Epithelial cell of esophagus (primary cell): Measurements from ENCODE around the gene RORB.
"Not testable (repeated sequence)": the region's sequence is repeated elsewhere in the genome, so short reads cannot be mapped to it uniquely, and the experiment has no call there.

ENCODE experiments used
- DNase-seq: peaks from one replicate; pipeline ENCODE4 v3.0.0; 2010; ENCODE audit warnings: low read depth
- H3K4me3 ChIP-seq: 2 replicates; pipeline ENCODE4 v1.5.1; 2011; ENCODE audit warnings: mild to moderate bottlenecking, low read length, control low read depth
- TF ChIP-seq, protein P1 (sequence below): IDR thresholded peaks from 2 replicates; pipeline ENCODE4 v1.5.1; 2011; ENCODE audit warnings: low read depth, mild to moderate bottlenecking, low read length, control low read depth, inconsistent platforms; ENCODE audit not compliant: insufficient read depth; ENCODE audit errors: missing control alignments

Gene RORB

DNA sequence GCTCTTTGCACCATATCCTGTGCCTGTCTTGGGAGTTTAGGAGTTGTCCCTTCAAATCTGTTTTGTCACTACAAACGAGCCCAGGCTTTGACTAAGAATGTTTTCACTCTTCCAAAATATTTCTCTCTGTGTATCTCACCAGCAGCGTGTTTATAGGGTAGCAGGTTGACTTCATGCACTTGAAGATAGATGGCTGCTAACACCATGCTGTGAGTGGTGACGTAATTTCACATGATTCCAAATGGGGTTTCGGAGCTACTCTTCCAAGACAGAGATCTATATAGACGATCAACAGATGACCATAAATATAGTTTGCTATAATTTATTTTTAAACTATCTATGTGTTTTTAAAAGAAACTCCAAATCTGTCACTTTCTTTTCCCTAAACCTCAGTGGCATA, 30.6 kb downstream of the RORB start:
- TF ChIP-seq, protein P1, sequence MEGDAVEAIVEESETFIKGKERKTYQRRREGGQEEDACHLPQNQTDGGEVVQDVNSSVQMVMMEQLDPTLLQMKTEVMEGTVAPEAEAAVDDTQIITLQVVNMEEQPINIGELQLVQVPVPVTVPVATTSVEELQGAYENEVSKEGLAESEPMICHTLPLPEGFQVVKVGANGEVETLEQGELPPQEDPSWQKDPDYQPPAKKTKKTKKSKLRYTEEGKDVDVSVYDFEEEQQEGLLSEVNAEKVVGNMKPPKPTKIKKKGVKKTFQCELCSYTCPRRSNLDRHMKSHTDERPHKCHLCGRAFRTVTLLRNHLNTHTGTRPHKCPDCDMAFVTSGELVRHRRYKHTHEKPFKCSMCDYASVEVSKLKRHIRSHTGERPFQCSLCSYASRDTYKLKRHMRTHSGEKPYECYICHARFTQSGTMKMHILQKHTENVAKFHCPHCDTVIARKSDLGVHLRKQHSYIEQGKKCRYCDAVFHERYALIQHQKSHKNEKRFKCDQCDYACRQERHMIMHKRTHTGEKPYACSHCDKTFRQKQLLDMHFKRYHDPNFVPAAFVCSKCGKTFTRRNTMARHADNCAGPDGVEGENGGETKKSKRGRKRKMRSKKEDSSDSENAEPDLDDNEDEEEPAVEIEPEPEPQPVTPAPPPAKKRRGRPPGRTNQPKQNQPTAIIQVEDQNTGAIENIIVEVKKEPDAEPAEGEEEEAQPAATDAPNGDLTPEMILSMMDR = no peak
- DNase-seq = no peak

DNA sequence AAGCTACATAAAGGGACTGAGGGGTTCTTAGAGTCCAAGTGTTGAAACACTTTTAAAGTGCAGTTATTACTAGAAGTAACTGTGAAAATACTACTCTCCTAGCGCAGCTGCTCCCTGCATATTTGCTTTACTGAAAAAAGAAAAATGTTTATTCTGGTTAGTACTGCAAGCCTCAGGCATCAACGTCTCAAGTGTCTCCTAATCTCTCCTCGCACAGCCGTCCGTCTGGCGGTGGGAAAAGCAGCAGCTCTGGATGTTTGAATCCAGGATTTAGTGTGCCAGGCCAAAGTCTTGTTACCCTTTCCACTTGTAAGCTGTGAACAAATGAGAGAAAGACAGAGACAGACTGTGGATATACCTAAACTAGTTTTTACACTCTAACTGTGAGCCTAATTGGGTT, 31.1 kb downstream of the RORB start:
- TF ChIP-seq, protein P1 = no peak
- no peak for DNase-seq

More for the DNA sequence above, 30.6 kb downstream of the RORB start:
- H3K4me3 ChIP-seq = no peak overlapping the region

DNA sequence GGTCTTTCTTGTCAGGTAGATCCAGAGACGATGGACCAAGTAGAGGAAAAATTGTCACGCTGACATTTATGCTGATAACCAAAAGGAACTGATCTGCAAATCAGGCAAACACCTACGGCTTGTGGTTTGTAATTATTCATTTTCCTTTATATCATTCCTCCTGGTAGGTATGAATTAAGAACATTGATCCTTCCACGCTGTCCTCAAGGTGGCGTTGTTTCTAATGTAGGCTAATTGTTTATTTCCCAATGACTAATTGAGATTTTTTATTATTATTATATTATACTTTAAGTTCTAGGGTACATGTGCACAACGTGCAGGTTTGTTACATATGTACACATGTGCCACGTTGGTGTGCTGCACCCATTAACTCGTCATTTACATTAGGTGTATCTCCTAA, 33.3 kb downstream of the RORB start:
- peak; percentile 6 for DNase-seq
- not testable (repeated sequence) for H3K4me3 ChIP-seq

More for the DNA sequence above, 31.1 kb downstream of the RORB start:
- no peak overlapping the region for H3K4me3 ChIP-seq

DNA sequence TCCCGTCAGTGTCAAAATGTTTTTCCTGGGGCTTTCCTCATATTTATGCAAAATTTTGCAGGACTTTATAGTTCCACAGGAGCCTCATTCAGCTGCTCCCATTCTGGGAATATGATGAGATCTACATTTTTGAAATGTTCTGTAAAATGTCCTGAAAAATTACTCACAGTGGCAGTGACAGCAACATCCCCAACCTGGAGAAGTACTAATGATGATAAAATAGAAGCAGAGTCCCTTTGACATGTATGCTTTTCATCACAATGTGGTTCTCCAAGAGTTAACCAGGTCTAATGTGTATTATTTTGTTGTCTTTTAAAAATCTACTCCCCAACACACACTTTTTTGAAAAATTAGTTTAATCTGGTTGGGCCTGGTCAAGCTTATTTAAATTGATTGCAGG, 36.1 kb downstream of the RORB start:
- TF ChIP-seq, protein P1 = no peak
- no peak overlapping the region for H3K4me3 ChIP-seq
- no peak for DNase-seq

DNA sequence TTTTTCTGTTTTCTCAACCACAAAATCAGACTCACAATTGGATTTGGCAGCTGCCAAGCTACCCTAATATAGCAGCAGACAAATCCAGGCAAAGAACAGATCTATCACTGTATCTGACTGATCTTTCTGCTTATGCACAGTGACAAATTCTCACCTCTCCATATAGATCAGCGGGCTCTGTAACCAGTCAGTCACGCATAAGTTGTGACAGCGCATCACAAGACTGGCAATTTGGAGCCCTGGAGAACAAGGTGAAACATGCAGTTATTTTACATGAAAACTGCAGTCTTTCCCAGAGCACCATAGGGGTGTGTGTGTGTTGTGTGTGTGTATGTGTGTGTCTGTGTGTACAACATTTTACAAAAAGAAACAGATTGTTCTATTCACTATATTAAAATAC, 37.7 kb downstream of the RORB start:
- no peak for DNase-seq
- no peak overlapping the region for H3K4me3 ChIP-seq
- TF ChIP-seq, protein P1 = no peak

DNA sequence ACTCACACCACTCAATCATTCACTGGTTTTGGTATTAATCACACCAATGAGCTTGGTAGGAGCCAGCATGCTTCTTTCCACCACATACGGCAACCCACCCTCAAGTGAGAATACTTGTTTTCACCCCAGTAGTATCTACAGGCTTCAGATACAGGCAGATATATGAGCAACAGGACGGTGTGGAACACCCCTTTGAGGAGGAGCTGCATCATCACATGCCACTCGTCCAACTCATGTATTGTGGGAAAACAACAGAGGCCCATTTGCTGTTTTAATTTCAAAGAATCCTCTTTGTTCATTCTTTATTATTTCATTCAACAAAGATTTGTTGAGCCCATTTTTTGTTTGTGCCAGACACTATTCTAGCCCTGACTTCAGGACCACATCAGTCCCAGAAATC, 46.0 kb downstream of the RORB start:
- H3K4me3 ChIP-seq = no peak overlapping the region
- no peak for DNase-seq

DNA sequence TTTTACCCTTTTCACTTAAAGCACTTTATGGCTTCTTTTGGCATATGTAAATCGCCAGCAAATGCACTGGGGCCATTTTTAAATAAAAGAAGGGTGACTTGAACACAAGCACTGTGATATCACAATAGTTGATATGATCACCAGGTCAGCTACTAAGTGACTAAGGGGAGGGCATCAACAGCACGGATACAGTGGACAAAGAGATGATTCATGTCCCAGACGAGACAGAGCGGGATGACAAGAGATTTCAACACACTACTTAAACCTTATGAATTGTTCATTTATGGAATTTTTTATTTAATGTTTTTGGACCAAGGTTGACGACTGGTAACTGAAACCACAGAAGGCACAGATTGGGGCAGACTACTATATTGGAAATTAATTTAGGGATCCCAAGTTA, 54.1 kb downstream of the RORB start:
- no peak overlapping the region for H3K4me3 ChIP-seq
- TF ChIP-seq, protein P1 = no peak
- DNase-seq = peak; percentile 41

More for the DNA sequence above, 46.0 kb downstream of the RORB start:
- TF ChIP-seq, protein P1 = no peak
